ENCODE data around the gene AREG.

AREG gene

DNA sequence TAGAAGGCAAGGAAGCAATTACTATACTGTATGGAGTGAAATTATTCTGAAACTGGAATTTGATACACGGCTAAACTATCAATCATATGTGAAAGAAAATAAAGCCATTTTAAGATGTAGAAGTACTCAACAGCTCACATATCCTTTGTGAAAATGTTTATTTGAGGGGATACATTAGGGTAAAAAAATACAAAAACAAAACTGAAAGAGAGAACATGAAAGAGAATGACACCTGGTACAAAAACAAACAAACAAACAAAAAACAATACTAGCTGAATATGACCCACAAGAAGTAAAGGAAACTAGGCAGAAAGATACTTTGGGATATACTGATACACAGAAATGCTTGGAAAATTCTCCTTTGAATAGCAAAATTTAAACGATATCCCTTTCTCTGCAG is 20.8 kb upstream of the AREG start:
- Histone ChIP-seq H3K27me3 (ENCODE audit: insufficient read depth, low read depth, severe bottlenecking) (no peaks in the 10 kb centered on the region), H3K27ac (no peak overlapping the region), H3K4me3 (ENCODE audit: low read depth, low read length) (no peak overlapping the region), H3K36me3 (no peaks in the 10 kb centered on the region), H3K9me3 (ENCODE audit: severe bottlenecking) (no peaks in the 10 kb centered on the region)
- DNase-seq, result no peak
- TF ChIP-seq, protein P1, sequence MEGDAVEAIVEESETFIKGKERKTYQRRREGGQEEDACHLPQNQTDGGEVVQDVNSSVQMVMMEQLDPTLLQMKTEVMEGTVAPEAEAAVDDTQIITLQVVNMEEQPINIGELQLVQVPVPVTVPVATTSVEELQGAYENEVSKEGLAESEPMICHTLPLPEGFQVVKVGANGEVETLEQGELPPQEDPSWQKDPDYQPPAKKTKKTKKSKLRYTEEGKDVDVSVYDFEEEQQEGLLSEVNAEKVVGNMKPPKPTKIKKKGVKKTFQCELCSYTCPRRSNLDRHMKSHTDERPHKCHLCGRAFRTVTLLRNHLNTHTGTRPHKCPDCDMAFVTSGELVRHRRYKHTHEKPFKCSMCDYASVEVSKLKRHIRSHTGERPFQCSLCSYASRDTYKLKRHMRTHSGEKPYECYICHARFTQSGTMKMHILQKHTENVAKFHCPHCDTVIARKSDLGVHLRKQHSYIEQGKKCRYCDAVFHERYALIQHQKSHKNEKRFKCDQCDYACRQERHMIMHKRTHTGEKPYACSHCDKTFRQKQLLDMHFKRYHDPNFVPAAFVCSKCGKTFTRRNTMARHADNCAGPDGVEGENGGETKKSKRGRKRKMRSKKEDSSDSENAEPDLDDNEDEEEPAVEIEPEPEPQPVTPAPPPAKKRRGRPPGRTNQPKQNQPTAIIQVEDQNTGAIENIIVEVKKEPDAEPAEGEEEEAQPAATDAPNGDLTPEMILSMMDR (IDR thresholded peaks at IDR 0.05; ENCODE audit: low read depth, low read length), result no peak

DNA sequence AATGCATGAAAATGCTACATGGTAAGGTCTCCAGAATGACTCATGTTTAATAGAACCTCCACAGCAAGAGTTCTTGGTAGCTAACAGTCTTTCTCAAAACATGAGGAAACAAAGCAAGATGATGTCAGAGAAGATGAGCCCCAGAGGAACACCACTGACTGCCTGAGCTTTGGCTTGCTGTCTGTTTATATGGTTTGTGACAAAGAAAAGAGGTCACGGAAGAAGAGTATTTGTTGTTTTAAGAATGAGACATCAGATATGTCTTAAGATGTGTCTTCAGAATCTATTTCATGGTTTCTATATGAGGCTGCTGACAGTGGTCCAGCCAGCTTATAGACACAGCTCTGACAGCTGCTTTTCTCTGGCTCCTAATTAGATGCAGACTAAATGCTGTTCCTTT is 18.8 kb upstream of the AREG start:
- TF ChIP-seq, protein P1 (IDR thresholded peaks at IDR 0.05; ENCODE audit: low read depth, low read length), result no peak
- no peak for DNase-seq
- Histone ChIP-seq H3K4me3 (ENCODE audit: low read depth, low read length) (no peak overlapping the region), H3K9me3 (ENCODE audit: severe bottlenecking) (no peaks in the 10 kb centered on the region), H3K36me3 (no peaks in the 10 kb centered on the region), H3K27me3 (ENCODE audit: insufficient read depth, low read depth, severe bottlenecking) (no peaks in the 10 kb centered on the region), H3K27ac (no peak overlapping the region)

DNA sequence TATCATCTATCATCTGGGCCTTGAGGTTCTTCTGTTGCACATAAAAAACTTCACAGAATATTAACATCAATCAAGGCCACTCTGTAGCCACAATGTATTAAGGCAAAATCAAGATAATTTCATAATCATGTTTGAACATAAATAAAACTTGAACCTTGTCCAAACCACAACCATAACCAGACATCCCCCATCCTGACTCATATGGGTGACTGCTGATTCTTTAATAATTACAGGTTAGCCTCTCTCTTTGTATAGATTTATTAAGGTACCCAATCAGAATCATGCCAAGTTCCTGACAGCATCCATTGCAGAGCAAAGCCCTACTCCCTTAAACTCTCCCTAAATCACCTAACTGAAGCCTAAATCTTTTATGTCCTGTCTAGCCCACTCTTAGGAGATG is 16.7 kb upstream of the AREG start:
- DNase-seq, result no peak
- H3K4me3 ChIP-seq (ENCODE audit: low read depth, low read length), result no peak overlapping the region
- H3K36me3 ChIP-seq, result no peaks in the 10 kb centered on the region
- H3K27me3 ChIP-seq (ENCODE audit: insufficient read depth, low read depth, severe bottlenecking), result no peaks in the 10 kb centered on the region
- H3K27ac ChIP-seq, result no peak overlapping the region
- TF ChIP-seq, protein P1 (IDR thresholded peaks at IDR 0.05; ENCODE audit: low read depth, low read length), result no peak
- no peaks in the 10 kb centered on the region for H3K9me3 ChIP-seq (ENCODE audit: severe bottlenecking)

DNA sequence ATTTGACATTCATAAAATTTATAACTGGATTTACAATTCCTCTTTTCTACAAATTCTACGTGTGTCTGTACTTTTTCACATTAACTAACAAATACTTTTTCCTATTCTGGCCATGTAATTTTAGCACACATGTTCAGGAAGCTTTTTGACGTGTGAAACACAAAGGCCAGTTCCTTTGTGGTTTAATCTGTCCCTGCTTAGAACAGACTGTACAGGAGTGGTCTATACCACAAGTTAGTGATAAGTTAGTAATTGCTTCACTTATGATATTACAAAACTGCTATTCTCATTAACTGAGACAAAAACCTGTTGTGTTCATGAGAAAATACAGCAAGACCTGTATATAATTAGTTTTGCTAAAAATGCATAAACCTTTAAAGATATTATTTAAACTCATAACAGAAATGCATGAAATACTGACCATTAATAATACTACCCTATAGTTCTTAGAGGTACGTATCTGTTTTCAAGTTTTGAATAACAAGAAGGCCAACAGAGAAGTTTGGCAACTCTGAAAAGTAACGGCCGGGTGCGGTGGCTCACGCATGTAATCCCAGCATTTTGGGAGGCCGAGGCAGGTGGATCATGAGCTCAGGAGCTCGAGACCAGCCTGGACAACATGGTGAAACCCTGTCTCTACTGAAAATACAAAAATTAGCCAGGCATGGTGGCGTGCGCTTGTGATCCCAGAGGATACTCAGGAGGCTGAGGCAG is 13.7 kb upstream of the AREG start:
- TF ChIP-seq, protein P1 (IDR thresholded peaks at IDR 0.05; ENCODE audit: low read depth, low read length), result no peak
- DNase-seq, result no peak
- H3K27ac ChIP-seq, result no peak overlapping the region

DNA sequence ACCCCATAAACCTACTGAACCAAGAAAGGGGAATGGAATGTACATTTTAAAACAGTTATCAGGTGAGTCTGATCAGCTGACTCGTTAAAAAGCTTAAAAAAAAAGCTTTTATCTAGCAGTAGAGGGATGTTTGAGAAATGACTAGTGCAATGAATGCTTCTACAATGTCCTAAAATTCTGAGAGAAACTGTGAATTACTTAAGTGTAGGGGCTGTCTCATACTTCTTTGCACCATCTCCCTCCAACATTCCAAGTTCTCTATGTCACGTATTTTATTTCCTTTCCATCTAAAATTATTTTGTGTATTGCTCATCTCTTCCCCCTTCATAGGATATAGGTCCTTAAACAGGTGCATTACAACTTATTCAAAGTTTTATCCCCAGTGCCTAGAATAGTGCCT is 11.9 kb upstream of the AREG start:
- no peaks in the 10 kb centered on the region for H3K27me3 ChIP-seq (ENCODE audit: insufficient read depth, low read depth, severe bottlenecking)
- TF ChIP-seq, protein P1 (IDR thresholded peaks at IDR 0.05; ENCODE audit: low read depth, low read length), result no peak
- no peak overlapping the region for H3K4me3 ChIP-seq (ENCODE audit: low read depth, low read length)
- H3K36me3 ChIP-seq, result no peaks in the 10 kb centered on the region
- no peak for DNase-seq
- no peak overlapping the region for H3K27ac ChIP-seq
- H3K9me3 ChIP-seq (ENCODE audit: severe bottlenecking), result no peaks in the 10 kb centered on the region

More for the DNA sequence above, 13.7 kb upstream of the AREG start:
- Histone ChIP-seq H3K27me3 (ENCODE audit: insufficient read depth, low read depth, severe bottlenecking) (no peaks in the 10 kb centered on the region), H3K4me3 (ENCODE audit: low read depth, low read length) (no peak overlapping the region), H3K9me3 (ENCODE audit: severe bottlenecking) (no peaks in the 10 kb centered on the region), H3K36me3 (no peaks in the 10 kb centered on the region)

All from WERI-Rb-1 (cell line).